OCI-LY7 (cell line): Measurements from ENCODE around the gene KIF26A. TPM values are rescaled to one million over a fixed set of nuclear protein-coding genes. Genes with fewer than 3 reads are reported as not detected.

Experiments used
- BruUV-seq: library from RNA; stranded (reverse); fragments of 400-500 nt; replicated peaks from 2 replicates; lab custom pipeline; 2021; lab: Mats Ljungman, UMichigan
- CTCF ChIA-PET: fragments of 300-600 bp; sonication (Branson Sonifier 250); formaldehyde crosslinking; loops from one replicate; lab custom pipeline; 2022; ENCODE audit warnings: antibody characterized with exemption; ENCODE audit not compliant: unreplicated experiment; lab: Charles Lee
- POLR2A ChIA-PET: fragments of 300-600 bp; sonication (Branson Sonifier 250); formaldehyde crosslinking; loops from one replicate; lab custom pipeline; 2022; ENCODE audit warnings: antibody characterized with exemption; lab: Charles Lee
- DNase-seq: peaks from one replicate; pipeline ENCODE4 v3.0.0-alpha.2; 2015; ENCODE audit warnings: low spot score
- H2AFZ ChIP-seq: fragments of 200-600 bp; sonication (generic), shearing (Covaris generic); 2 replicates; pipeline ENCODE4 v1.6.1; 2014; ENCODE audit warnings: mild to moderate bottlenecking, antibody characterized with exemption, low read length, moderate library complexity
- H3K27ac ChIP-seq: fragments of 200-600 bp; sonication (generic); 2 replicates; pipeline ENCODE4 v1.5.1; 2014; ENCODE audit warnings: mixed run types, low read depth, mild to moderate bottlenecking, moderate library complexity, low read length, inconsistent platforms; ENCODE audit not compliant: poor library complexity, severe bottlenecking
- H3K36me3 ChIP-seq: fragments of 200-600 bp; sonication (generic); 2 replicates; pipeline ENCODE4 v1.6.1; 2014; ENCODE audit warnings: mild to moderate bottlenecking, antibody characterized with exemption, low read length, moderate library complexity, mixed read lengths; ENCODE audit not compliant: insufficient read depth
- H3K4me1 ChIP-seq: fragments of 200-600 bp; sonication (generic); 2 replicates; pipeline ENCODE4 v1.5.1; 2014; ENCODE audit warnings: mild to moderate bottlenecking, low read length; ENCODE audit not compliant: insufficient read depth, poor library complexity, severe bottlenecking
- H3K4me2 ChIP-seq: fragments of 200-600 bp; sonication (generic); 2 replicates; pipeline ENCODE4 v1.6.1; 2014; ENCODE audit warnings: mild to moderate bottlenecking, low read length
- H3K4me3 ChIP-seq: fragments of 200-600 bp; sonication (generic); 2 replicates; pipeline ENCODE4 v1.5.1; 2014; ENCODE audit warnings: mild to moderate bottlenecking, low read depth, low read length; ENCODE audit not compliant: poor library complexity, severe bottlenecking
- H3K79me2 ChIP-seq: fragments of 200-600 bp; sonication (generic); 2 replicates; pipeline ENCODE4 v1.6.1; 2016; ENCODE audit warnings: low read depth, mild to moderate bottlenecking, low read length, moderate library complexity, mixed read lengths; ENCODE audit not compliant: insufficient read depth
- H3K9me2 ChIP-seq: fragments of 200-600 bp; sonication (generic); 2 replicates; pipeline ENCODE4 v1.6.1; 2016; ENCODE audit warnings: mild to moderate bottlenecking, low read length, mixed read lengths; ENCODE audit not compliant: insufficient read depth
- H3K9me3 ChIP-seq: fragments of 200-600 bp; sonication (generic); 2 replicates; pipeline ENCODE4 v1.6.1; 2014; ENCODE audit warnings: mild to moderate bottlenecking, mixed run types, low read length, mixed read lengths
- H4K20me1 ChIP-seq: fragments of 200-600 bp; sonication (generic); 2 replicates; pipeline ENCODE4 v1.6.1; 2014; ENCODE audit warnings: mild to moderate bottlenecking, antibody characterized with exemption, low read length, moderate library complexity, mixed read lengths; ENCODE audit not compliant: insufficient read depth
- CTCF ChIP-seq: fragments of 200-600 bp; sonication (generic); conservative IDR thresholded peaks from 2 replicates; pipeline ENCODE4 v1.5.1; 2014; ENCODE audit warnings: mild to moderate bottlenecking, antibody characterized with exemption, low read length, moderate library complexity, mixed read lengths
- EZH2phosphoT487 ChIP-seq: fragments of 200-600 bp; sonication (generic); IDR thresholded peaks from 2 replicates; pipeline ENCODE4 v1.6.1; 2018; ENCODE audit warnings: low read depth, borderline replicate concordance, mild to moderate bottlenecking, mixed run types, antibody characterized with exemption, low read length, moderate library complexity, mixed read lengths
- intact Hi-C: fragments of 100-400 bp; cut with micrococcal nuclease; formaldehyde crosslinking; loops from one replicate; pipeline ENCODE4 v1.10.0; 2022; ENCODE audit not compliant: unreplicated experiment
- total RNA-seq, 2 experiments: library from RNA; depleted of rRNA in 1 of 2; stranded (reverse); fragments of >200 nt in 1 of 2; shearing (Covaris generic) in 1 of 2; gene quantifications; 2 replicates each; pipeline ENCODE4 v1.2.3, GENCODE V29; 2014 to 2022

The KIF26A gene
- total RNA-seq, 2 experiments from 2014 or later, result not detected

GRCh38 chr14:104114421-104115130 lies 23.8 kb upstream of the KIF26A start:
- no peak for DNase-seq
- Histone ChIP-seq H3K4me3 (no peak overlapping the region), H3K79me2 (no peaks in the 10 kb centered on the region), H3K9me3 (no peaks in the 10 kb centered on the region), H3K36me3 (no peaks in the 10 kb centered on the region), H3K9me2 (no peaks in the 10 kb centered on the region), H3K4me2 (no peak overlapping the region), H3K27ac (no peak overlapping the region), H2AFZ (no peak overlapping the region), H4K20me1 (no peaks in the 10 kb centered on the region), H3K4me1 (no peaks in the 10 kb centered on the region)
- TF ChIP-seq EZH2phosphoT487 (no peak), CTCF (no peak)
- BruUV-seq, result no TSS peak
- intact Hi-C loops, result no loop called here
- ChIA-PET POLR2A (interaction anchor here (0.6 kb wide), 2 partner anchors 42 to 526 kb away, joined by 3 to 4 read pairs; no protein-coding TSS in a partner anchor), CTCF (no interaction called here)

GRCh38 chr14:104115131-104115600 lies 23.2 kb upstream of the KIF26A start:
- intact Hi-C loops, result no loop called here
- TF ChIP-seq EZH2phosphoT487 (no peak), CTCF (no peak)
- Histone ChIP-seq H3K9me3 (no peaks in the 10 kb centered on the region), H2AFZ (no peak overlapping the region), H3K9me2 (no peaks in the 10 kb centered on the region), H3K79me2 (no peaks in the 10 kb centered on the region), H3K36me3 (no peaks in the 10 kb centered on the region), H3K4me1 (no peaks in the 10 kb centered on the region), H4K20me1 (no peaks in the 10 kb centered on the region), H3K27ac (no peak overlapping the region), H3K4me2 (no peak overlapping the region), H3K4me3 (no peak overlapping the region)
- CTCF ChIA-PET, result no interaction called here
- BruUV-seq, result no TSS peak
- no peak for DNase-seq
- POLR2A ChIA-PET, result no interaction called here

GRCh38 chr14:104115691-104116287 lies 22.6 kb upstream of the KIF26A start:
- POLR2A ChIA-PET, result no interaction called here

More at GRCh38 chr14:104115691-104116287, 22.6 kb upstream of the KIF26A start:
- no peak overlapping the region for H3K27ac ChIP-seq
- no peak for TF ChIP-seq EZH2phosphoT487
- no peak overlapping the region for H2AFZ ChIP-seq
- H3K79me2 ChIP-seq, result no peaks in the 10 kb centered on the region
- intact Hi-C loops, result no loop called here
- no peak overlapping the region for H3K4me2 ChIP-seq
- no peaks in the 10 kb centered on the region for H3K4me1 ChIP-seq
- no peaks in the 10 kb centered on the region for H4K20me1 ChIP-seq
- no TSS peak for BruUV-seq
- H3K36me3 ChIP-seq, result no peaks in the 10 kb centered on the region
- H3K9me2 ChIP-seq, result no peaks in the 10 kb centered on the region
- H3K9me3 ChIP-seq, result no peaks in the 10 kb centered on the region
- no peak overlapping the region for H3K4me3 ChIP-seq
- CTCF ChIA-PET, result no interaction called here
- no peak for DNase-seq
